HG02623 (cell line): ENCODE results near the gene CYREN.
A peak's percentile ranks its signal among the peaks of the same experiment; 100 is the strongest.
"Not testable (repeated sequence)": the region's sequence is repeated elsewhere in the genome, so short reads cannot be mapped to it uniquely, and the experiment has no call there.

Experiments used
- ATAC-seq: cut with Tn5 transposase; IDR thresholded peaks from one replicate; pipeline ENCODE4 v1.9.1; 2021; ENCODE audit warnings: moderate library complexity; ENCODE audit not compliant: unreplicated experiment

The CYREN gene, protein sequence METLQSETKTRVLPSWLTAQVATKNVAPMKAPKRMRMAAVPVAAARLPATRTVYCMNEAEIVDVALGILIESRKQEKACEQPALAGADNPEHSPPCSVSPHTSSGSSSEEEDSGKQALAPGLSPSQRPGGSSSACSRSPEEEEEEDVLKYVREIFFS

DNA sequence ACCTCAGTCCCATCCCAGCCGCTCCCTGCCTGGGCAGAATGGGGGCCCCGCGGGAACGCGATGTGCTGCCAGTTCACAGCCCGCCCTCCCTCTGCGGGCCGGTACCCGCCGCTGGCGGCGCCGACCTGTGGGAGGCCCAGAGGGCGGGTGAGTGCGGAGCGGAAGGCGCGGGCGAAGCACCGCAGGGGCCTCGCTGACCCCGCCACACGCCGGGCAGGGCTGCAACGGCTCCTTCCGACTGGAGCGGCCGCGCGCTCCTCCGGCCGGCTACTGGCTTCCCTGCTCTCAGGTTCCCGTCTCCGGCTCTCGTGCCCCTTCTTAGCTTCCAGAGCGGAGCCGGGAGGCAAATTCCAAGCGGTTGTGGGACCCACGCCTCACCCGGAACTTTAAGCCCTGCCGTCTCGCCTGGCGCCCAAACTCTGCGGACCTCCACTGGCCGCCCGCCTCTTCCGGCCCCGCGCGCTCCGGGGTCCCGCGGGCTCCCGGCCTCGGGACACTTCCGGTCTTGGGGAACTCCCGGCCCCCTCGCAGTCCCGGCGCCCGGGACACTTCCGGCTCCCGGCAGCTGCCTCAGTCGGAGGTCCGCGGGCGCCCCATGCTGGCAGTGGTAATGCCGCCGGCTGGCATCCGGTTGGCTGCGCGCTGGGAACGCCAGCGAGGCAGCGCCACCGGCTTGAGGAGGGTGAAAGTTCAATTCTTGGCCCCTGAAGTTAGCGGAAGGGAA lies at the start of gene CYREN:
TSS of gene CYREN (minus strand) at position 434 of the 724 bp plus-strand sequence. CDS start 1,785 bp downstream, outside the sequence.
- ATAC-seq = peak; percentile 72

DNA sequence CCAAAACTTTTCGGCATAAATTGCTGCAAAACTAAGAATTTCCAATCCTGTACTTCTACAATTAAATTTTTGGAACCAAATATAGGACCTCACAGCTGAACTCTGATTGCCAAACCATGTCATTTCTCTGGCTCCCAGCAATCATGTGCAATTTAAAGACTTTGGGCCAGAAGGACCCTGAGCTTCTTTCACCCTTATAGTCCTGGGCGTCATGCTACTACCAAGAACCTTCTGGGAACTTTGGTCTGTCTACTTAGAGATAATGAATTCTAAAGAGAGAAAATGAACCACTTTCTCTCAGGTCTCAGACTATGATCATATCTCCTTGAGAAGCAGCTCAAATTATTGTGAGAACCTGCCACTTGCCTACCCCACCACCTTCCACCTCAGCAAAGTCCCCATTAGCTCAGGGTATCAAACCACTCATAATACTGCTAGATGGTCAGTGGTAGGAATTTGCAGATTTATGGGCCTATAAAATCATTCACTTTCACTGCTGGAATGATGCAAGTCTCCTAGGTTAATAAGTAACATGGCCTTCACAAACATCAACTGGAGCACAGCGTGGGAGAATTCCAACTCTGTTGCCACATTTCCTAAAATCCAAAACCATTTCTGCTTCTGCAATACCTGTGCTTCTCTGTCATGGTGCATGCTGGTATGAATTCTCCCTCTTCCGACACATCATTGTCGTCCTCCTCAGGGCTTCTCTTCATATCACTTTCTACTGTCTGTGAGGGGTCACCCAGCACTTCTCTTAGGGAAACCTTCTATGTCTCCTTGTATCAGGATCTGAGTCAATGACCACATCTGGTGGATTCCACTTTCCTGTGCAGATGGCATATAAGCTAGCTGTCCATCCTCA lies 47.4 kb upstream of the CYREN start:
- no peak for ATAC-seq

DNA sequence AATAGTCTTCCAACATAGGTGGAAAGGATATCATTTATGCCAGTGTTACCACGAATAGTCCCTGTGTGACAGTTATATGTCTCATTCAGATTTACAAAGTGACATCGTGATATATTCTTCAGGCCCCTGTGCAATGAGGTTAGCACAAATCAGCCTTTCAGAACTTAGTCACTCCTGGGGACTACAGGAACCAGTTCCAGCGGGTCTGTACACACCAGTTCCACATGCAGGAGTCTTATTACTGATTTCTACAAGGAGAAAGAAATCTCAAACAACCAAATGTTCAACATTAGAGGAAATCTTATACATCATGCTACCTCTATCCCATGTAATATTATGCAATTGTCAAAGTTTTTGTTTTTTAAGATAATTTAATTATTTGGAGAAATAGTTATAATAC lies 45.2 kb upstream of the CYREN start:
- ATAC-seq = no peak

DNA sequence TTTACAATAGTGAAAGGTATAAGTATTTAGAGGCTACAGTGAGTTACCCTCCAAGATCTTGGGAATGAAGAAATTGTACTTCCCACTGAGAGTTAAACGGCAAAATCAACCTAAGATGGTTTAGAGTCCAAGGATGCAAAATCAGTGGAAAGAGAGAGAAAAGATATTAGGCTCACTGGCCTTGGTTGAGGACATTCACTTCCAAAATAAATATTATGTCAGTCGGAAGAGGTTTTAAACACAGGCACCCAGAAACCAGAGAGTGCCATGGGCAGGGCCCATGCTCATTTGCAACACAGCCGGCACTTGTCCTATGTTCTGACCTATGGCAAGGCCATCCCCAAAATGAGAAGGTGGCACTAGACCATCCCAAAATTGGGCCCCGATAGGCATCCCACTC lies 44.7 kb upstream of the CYREN start:
- ATAC-seq = no peak

DNA sequence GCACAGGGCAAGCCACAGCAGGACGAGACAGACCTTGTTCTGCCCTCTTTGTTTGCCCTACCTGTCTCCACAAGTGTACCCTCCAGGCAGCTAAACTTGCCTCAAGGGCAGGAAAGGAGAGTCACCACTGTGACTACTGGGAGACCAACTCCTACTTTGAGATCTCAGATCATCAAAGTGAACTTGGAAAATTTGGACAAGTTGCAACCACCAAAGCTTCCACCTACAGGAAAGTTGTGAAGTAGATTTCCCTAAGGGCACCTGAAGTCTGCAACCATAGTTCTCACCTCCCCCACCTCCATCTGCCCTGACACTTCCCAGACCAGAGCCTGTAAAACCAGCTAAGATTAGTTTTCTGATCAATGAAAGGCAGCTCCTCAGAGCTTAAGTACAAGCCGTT lies 43.3 kb upstream of the CYREN start:
- ATAC-seq = no peak

DNA sequence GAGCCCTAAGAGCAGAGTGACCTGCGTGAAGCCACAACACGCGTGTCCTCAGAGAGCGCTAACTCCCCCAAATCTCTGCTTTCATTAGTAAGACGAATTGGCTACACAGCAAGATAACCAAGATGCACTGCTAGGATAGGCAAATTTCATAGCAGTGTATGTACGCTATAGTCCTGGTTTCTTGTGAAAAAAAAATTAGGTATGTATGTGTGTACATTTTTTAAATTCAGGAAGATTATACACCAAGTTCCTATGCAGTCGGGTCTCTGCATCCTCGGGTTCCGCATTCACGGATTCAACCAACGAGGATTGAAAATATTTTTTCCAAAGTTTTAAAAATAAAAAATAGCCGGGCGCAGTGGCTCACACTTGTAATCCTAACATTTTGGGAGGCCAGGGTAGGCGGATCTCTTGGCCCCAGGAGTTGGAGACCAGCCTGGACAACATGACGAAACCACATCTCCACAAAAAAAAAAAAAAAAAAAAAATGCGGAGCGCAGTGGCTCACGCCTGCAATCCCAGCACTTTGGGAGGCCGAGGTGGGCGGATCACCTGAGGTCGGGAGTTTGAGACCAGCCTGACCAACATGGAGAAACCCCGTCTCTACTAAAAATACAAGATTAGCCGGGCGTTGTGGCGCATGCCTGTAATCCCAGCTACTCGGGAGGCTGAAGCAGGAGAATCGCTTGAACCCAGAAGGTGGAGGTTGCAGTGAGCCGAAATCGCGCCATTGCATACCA lies 41.6 kb upstream of the CYREN start:
- not testable (repeated sequence) for ATAC-seq

DNA sequence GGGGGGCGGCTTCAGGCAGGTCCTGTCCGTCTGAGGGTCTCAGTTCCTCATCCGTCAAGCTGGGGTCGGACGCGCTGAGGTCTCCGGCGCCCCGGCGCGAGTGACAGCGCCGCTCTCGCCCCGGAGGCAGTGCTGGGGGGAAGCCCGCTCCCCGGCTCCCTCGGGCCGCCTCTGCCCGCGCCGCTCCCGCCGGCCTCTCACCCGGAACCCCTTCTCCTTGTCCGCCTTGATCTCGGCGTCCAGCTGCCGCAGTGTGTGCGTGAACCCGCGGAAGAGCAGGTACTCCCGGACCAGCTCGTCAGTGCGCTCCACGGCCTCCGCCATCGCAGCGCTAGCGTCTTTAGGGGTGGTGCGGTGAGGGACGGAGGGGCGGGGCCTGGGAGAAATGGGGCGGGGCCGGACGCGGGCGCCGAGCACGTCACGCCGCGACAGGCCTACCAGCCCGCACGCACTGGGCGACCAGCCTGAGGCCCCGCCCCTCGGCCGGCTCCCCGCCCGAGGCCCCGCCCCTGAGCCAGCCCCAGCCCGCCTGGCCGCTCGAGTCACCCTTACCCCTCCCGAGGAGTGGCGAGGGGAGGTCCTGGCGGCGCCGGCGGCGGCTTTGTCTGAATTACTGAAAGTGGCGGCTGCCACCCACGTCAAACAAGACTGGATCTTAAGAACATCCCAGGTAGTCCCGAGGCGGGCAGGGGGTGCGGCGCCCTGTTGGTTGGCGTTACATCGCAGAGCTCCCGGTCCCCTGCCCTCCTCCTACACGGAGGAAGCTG lies 40.9 kb upstream of the CYREN start, which contains the start of gene WDR91:
TSS of gene WDR91 (minus strand) at position 348 of the 767 bp plus-strand sequence. CDS start at position 324, 24 bp downstream.
- peak; percentile 84 for ATAC-seq

DNA sequence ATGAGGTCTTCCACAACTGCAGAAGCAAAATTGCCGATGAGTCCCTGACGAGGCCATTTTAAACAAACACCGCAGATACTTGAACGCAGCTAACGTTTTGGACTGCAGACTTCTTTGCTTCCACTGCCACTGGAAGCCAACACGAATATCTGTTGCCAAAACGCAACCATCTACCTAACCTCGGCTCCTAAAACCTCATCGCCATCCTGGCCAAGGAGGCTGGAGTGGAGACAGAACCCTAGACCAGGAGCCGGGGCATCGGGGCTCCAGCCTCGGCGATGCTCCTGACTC lies 40.3 kb upstream of the CYREN start:
- ATAC-seq = no peak

DNA sequence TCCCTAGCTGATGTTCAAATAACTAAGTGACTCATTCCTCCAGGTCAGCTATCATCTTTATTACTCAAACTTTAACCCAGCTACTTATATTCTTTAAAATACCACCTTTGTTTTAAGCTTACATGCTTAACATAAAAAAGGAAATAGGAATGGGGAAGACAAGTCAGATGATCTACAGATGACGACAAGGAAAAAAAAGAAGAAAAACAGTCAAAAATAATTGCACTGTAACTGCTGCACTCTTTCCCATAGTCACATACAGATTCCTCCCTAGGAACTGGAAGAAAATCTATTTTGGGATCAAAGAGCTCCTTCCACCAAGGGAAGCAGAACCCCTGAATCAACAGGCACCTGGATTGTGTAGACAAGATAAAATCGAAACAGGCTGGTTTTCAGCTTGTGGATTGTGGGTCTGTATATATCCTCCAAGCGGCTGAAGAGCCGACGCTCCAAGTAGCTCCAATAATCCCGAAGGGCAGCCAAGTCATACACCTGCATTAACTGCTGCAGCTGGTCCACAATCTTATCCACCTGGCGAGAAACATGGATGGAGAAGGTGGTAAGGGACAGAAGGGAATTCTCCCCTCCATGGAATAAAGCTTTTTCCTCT lies 38.8 kb upstream of the CYREN start:
- no peak for ATAC-seq

DNA sequence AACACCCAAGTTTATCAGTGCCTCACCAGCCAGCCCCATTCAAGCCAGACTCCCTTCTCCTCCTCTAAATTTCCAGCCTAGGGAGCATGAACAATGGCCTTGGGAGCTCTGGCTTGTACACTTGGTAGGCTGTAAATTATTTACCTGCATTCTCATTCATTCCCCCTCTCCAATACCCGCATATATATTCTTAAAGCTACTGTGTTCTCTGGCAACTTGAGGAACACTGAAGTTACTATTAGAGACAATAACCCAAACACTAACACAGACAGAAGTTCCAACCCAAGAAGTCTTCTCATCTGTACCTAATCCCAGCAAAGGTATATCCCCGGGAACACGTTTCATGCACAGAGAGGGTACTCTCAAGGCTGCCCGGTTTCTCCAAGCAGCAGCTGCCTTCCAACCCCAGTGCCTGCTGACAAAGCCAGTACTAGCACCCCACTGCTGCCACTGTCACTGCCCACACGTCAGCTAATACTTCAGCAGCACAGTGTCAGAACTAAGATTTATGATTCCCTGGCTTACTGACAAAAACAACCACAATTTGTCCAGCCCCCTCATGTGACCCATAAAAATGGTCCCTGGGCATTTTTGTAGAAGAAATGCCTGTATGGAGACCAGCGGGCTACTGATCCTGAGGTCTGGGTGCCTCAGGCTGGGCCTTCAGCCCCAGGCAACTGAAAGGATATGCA lies 37.7 kb upstream of the CYREN start:
- no peak for ATAC-seq

DNA sequence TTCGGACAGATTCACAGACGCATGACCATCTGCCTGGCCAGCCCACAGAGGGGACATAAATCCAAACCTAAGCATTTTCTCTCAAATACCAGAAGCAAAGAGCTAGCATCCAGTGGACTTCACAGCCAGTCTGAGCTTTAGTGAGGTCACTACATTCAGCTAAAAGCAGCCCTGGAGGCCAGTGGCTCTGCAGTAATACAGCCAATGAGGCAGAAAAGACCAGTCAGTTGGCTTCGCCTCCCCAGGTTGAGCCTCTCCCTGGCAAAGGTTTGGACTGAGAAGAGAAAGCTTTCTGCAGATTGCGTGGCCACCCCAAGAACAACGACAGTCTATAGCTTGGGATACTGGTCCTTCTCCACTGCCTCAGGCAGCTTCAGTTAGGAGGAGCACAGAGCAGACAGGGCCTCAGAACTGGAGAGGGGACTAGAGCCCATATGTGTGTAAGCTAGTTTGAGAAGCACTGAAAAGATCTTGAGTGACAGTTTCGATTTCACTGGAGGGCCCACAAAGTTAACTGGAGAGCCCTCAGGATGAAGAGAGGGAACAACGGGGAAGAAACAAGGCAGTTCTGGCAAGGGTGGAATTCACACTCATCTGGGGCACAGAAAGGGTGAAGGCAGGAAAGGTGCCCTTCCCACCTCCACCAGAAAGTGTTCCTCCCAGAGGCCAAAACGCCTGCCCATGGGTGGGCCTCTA lies 37.0 kb upstream of the CYREN start:
- no peak for ATAC-seq

DNA sequence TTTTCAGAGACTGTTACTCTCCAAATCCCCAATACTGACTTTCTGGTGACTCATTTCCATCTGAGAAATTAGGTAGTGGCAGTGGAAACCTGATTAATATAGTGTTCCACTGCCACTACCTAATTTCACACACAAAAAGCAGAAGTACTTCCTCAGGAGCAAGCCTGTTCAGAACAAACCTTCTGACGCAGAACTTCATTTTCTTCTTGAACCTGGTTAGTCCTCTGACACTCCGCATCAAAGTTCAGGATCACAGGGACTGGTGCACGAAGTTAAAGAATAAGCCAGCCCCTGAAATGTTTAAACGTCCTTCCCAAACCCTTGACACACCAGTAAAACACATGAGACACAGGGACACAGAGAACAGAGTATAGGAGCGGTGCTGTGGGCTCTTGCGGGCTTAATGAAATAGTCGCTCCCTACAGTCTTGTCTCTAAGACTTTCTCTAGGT lies 36.5 kb upstream of the CYREN start:
- ATAC-seq = peak; percentile 22

DNA sequence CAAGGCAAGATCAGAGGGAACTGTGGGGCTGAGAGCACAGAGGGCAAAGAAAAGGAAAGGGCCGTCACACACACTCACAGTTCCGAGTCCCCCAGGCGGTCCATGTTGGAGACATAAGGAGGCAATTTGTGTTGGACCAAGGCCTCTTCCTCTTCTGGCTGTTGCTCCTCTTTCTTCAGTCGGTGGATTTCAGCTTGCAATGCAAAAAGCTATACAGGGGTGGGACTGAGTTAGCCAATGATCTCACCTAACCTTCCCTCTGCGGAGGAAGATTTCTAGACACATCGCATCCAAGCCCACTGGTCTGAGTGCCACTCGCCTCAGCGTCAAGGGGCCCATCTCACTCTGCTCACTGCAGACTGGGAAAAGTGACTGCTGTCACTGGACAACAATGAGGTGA lies 35.3 kb upstream of the CYREN start:
- ATAC-seq = no peak

DNA sequence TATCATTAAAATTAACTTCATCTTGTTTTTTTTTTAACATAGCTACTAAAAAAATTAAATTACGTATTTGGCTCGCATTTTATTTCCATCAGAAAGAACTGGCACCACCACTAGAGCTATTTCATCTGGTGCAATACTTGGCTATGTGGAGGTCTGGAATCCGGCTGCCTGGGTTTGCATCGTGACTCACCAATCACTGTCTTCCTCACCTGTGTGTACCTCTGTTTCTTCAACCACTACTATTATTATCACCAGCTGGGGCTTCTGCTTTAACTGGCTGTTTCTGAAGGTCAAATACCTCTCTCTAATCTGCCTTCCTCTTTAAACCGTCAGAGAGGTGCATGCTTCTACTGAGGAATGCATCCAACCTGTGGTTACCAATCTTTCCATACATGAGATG lies 34.4 kb upstream of the CYREN start:
- no peak for ATAC-seq

DNA sequence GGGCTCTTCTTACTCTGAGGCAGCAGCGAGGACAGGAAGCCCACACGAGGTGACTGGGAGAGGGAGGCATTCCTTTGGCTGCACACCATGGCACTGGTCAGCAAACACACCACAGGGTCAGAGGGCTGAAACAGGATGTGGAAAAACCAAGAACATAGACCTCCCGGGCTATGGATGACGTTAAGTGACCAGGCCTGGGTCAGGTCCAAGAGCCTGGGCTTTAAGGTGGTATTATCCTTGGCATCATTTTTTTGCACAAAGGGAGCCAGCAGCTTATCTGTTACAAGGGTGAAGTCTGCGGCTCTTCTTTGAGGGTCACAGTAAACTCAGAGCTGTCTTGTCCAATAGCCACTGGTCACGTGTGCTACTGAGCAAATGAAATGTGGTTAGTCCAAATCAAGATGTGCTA lies 33.8 kb upstream of the CYREN start:
- no peak for ATAC-seq

DNA sequence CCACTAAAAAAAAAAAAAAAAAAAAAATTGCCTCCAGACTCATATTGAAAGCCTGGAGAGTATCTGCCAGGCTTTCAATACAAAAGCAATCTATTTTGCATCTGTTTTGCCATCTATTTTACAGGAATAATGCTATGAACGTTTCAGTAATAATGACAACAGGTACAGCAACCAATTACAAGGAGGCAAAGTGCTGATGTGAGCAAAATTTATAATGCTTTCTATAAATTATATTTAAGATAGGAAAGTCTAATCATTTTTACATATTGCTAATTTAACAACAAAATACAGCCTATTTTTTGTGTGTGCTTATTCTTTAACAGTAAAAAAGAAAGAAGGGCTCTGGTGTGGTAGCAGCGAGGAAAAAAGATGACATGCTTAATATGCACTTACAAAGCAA lies 30.8 kb upstream of the CYREN start:
- no peak for ATAC-seq

DNA sequence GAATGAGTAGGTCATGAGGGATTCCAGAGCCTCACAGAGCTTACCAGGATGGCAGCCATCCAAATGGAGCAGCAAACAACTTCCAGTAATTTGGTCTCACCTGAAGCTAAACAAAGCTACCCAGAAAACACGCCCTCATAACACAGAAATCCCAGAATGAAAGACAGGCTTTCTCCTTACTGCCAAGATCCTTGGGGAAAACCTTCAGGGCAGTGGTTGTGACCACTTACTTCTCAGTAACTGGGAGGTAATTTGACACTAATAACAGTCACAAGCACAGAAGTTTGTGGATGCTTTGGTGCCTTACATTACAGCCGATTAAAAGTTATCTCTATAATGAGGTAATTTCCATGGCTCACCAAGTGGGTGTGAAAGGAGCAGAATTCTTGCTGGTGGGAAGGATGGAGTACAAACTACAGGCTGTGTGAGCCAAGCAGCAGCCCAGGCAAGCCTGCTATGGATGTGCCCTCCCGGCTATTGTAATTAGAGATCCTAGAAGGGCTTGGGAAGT lies 30.4 kb upstream of the CYREN start:
- ATAC-seq = no peak

DNA sequence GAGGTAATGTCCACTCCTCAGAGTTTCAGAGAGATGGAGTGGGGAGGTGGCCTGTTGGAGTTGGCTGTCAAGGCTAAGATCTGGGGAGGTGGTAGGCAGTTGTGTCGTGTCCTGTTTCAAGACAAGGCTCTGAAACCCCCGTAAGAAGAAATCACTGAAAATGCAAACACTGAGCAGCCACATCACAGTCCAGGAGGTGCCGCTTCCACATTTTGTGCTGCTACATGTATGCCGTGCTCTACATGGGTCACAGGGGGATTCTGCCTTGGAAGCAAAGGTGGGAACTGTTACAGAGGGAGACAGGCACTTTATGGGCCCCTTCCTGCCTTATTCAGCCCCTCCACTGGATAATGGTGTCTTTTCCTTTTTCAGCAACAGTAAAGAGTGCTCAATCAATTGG lies 28.9 kb upstream of the CYREN start:
- no peak for ATAC-seq
